B cell (primary cell): ENCODE results near the gene L3MBTL4. TPM values are rescaled to one million over a fixed set of nuclear protein-coding genes. Genes with fewer than 3 reads are reported as not detected.

ENCODE experiments used
- ATAC-seq: fragments of 200-7000 bp; cut with Tn5 transposase; one replicate; pipeline ENCODE4 v1.10.0; 2021; ENCODE audit warnings: low read depth, mild to moderate bottlenecking, moderate number of reproducible peaks, moderate library complexity
- CTCF ChIA-PET: fragments of 350-600 bp; sonication (Branson Sonifier 250); formaldehyde crosslinking; loops from one replicate; lab custom pipeline; 2021; ENCODE audit warnings: antibody characterized with exemption, inconsistent platforms; lab: Charles Lee
- POLR2A ChIA-PET: fragments of 350-600 bp; sonication (Branson Sonifier 250); formaldehyde crosslinking; loops from one replicate; lab custom pipeline; 2021; ENCODE audit warnings: antibody characterized with exemption; lab: Charles Lee
- DNase-seq: peaks from one replicate; pipeline ENCODE4 v3.0.0; 2013
- H2AFZ ChIP-seq: 2 replicates; pipeline ENCODE4 v1.6.1; 2012; ENCODE audit warnings: mild to moderate bottlenecking, low read depth, low read length; ENCODE audit not compliant: insufficient read depth, poor library complexity, severe bottlenecking
- H3K27ac ChIP-seq, 2 donors: 1 replicate in 1 of 2; 2 replicates in 1 of 2; pipeline ENCODE4 v1.5.1; 2012 to 2013; ENCODE audit warnings: low read length in 2 of 2, mild to moderate bottlenecking in 2 of 2, moderate library complexity in 1 of 2
- H3K27me3 ChIP-seq, 4 experiments: fragments of 200-600 bp in 1 of 4; sonication (generic) in 1 of 4; replicated peaks in 1 of 4; 1 replicate in 2 of 4; 2 replicates in 2 of 4; pipeline versions ENCODE4 v1.6.1 to v1.7.0; 2013 to 2016; ENCODE audit warnings: low read length in 3 of 4, mild to moderate bottlenecking in 2 of 4, mixed read lengths in 1 of 4, moderate library complexity in 1 of 4; ENCODE audit not compliant: insufficient read depth in 4 of 4, control insufficient read depth in 3 of 4; ENCODE audit errors: control extremely low read depth in 1 of 4
- H3K36me3 ChIP-seq, 2 experiments: replicated peaks in 1 of 2; 1 replicate in 1 of 2; 2 replicates in 1 of 2; pipeline versions ENCODE4 v1.6.1 to v1.7.1; 2013; ENCODE audit warnings: low read length in 1 of 2; ENCODE audit not compliant: insufficient read depth in 2 of 2, control insufficient read depth in 1 of 2; ENCODE audit errors: control extremely low read depth in 1 of 2, extremely low read depth in 1 of 2
- H3K4me1 ChIP-seq, 2 donors: fragments of 200-600 bp in 1 of 2; sonication (generic) in 1 of 2; 1 replicate in 1 of 2; 2 replicates in 1 of 2; pipeline versions ENCODE4 v1.5.1 to v1.6.1; 2013 to 2017; ENCODE audit warnings: low read length in 2 of 2; ENCODE audit not compliant: control insufficient read depth in 2 of 2, insufficient read depth in 2 of 2
- H3K4me2 ChIP-seq: replicated peaks from 2 replicates; pipeline ENCODE3; 2012; ENCODE audit warnings: mild to moderate bottlenecking, low read depth, low read length; ENCODE audit not compliant: poor library complexity, severe bottlenecking
- H3K4me3 ChIP-seq, 5 experiments: fragments of 200-600 bp in 1 of 5; sonication (generic) in 1 of 5; 1 replicate in 3 of 5; 2 replicates in 2 of 5; pipeline versions ENCODE4 v1.5.1 to v1.7.0; 2011 to 2016; ENCODE audit warnings: low read length in 4 of 5, mild to moderate bottlenecking in 4 of 5, low read depth in 2 of 5, control low read depth in 1 of 5, moderate library complexity in 1 of 5; ENCODE audit not compliant: insufficient read depth in 1 of 5; ENCODE audit errors: control extremely low read depth in 1 of 5, extremely low read depth in 1 of 5
- H3K79me2 ChIP-seq: fragments of 200-600 bp; sonication (generic); one replicate; pipeline ENCODE4 v1.6.0; 2016; ENCODE audit warnings: low read length; ENCODE audit not compliant: control insufficient read depth, insufficient read depth
- H3K9ac ChIP-seq: fragments of 200-600 bp; sonication (generic); 2 replicates; pipeline ENCODE4 v1.6.1; 2017; ENCODE audit warnings: mild to moderate bottlenecking, low read length, moderate library complexity
- H3K9me3 ChIP-seq, 3 donors: one replicate each; pipeline versions ENCODE4 v1.6.1 to v1.7.1; 2013; ENCODE audit warnings: low read length in 2 of 3; ENCODE audit not compliant: control insufficient read depth in 2 of 3, insufficient read depth in 1 of 3; ENCODE audit errors: control extremely low read depth in 1 of 3
- H4K20me1 ChIP-seq: 2 replicates; pipeline ENCODE4 v1.6.0; 2012; ENCODE audit warnings: mild to moderate bottlenecking, low read length; ENCODE audit not compliant: insufficient read depth, control insufficient read depth, poor library complexity, severe bottlenecking
- H3K27ac Mint-ChIP-seq: one replicate; pipeline ENCODE4 v1.8.0; 2021; ENCODE audit warnings: mixed read lengths
- H3K27me3 Mint-ChIP-seq: one replicate; pipeline ENCODE4 v1.8.0; 2021; ENCODE audit warnings: mixed read lengths
- H3K4me1 Mint-ChIP-seq: one replicate; pipeline ENCODE4 v1.8.0; 2021; ENCODE audit warnings: mixed read lengths
- H3K4me3 Mint-ChIP-seq: one replicate; pipeline ENCODE4 v1.8.0; 2021; ENCODE audit warnings: mixed read lengths
- H3K9me3 Mint-ChIP-seq: one replicate; pipeline ENCODE4 v1.8.0; 2022; ENCODE audit warnings: mixed read lengths; ENCODE audit not compliant: insufficient read depth
- CTCF ChIP-seq: fragments of 200-600 bp; IDR thresholded peaks from one replicate; pipeline ENCODE4 v1.8.0; 2022; ENCODE audit warnings: antibody characterized with exemption, mild to moderate bottlenecking
- EZH2 ChIP-seq: IDR thresholded peaks from 2 replicates; pipeline ENCODE4 v1.6.1; 2012; ENCODE audit warnings: borderline replicate concordance, low read depth, mild to moderate bottlenecking, moderate library complexity, low read length; ENCODE audit not compliant: insufficient read depth, poor library complexity, severe bottlenecking
- WGBS: methylation state at CpG from one replicate; pipeline ENCODE4 v1.1.5; 2013; ENCODE audit warnings: missing lambda C conversion rate; ENCODE audit not compliant: insufficient coverage; 5-methylcytosine and 5-hydroxymethylcytosine counted together
- intact Hi-C: fragments of 100-400 bp; cut with micrococcal nuclease; formaldehyde crosslinking; loops from one replicate; pipeline ENCODE4 v1.10.0; 2022
- polyA plus RNA-seq: library from polyadenylated mRNA; depleted of rRNA; stranded (reverse); fragments of >200 nt; gene quantifications from 2 replicates; pipeline ENCODE4 v1.2.3, GENCODE V29; 2012
- total RNA-seq, 2 donors: library from RNA; stranded (reverse); fragments of 120-200 nt in 1 of 2; gene quantifications; 1 replicate in 1 of 2; 2 replicates in 1 of 2; pipeline versions ENCODE4 v1.2.3 to v1.2.4, GENCODE V29; 2013 to 2022

L3MBTL4 gene
- total and polyA plus RNA-seq, 2 donors (not counting 1 experiment from before 2014, with no cell fraction given), result 3.0 to 11.9 TPM

GRCh38 chr18:6004119-6004518 is 410.6 kb downstream of the L3MBTL4 start:
- Histone ChIP-seq H3K27me3 (no peaks in the 10 kb centered on the region), H3K79me2 (no peaks in the 10 kb centered on the region), H2AFZ (no peak overlapping the region), H4K20me1 (no peaks in the 10 kb centered on the region), H3K9me3 (peaks cover 0 to 7% (median 4%) of the 10 kb centered on the region in 3 donors), H3K9ac (no peak overlapping the region), H3K4me1 (no peaks in the 10 kb centered on the region), H3K4me2 (no peak overlapping the region), H3K36me3 (no peaks in the 10 kb centered on the region), H3K4me3 (no peak overlapping the region), H3K27ac (no peak overlapping the region)
- Mint-ChIP-seq H3K4me3 (no peak overlapping the region), H3K4me1 (peaks cover 5% of the 10 kb centered on the region), H3K9me3 (peaks cover 3% of the 10 kb centered on the region), H3K27me3 (no peaks in the 10 kb centered on the region), H3K27ac (no peak overlapping the region)
- POLR2A ChIA-PET, result no interaction called here
- ATAC-seq, result no peak
- intact Hi-C loops, result no loop called here
- CTCF ChIA-PET, result interaction anchor here (1.0 kb wide), 1 partner anchor 124 kb away, joined by 5 read pairs; no protein-coding TSS in a partner anchor
- no peak for DNase-seq
- TF ChIP-seq EZH2 (no peak), CTCF (no peak)
- WGBS, result no CpG with 5 or more reads among the region's 3 CpGs

- DNase-seq (no peak), ATAC-seq (no peak)
- H4K20me1 ChIP-seq, result no peaks in the 10 kb centered on the region
- ChIA-PET POLR2A (no interaction called here), CTCF (no interaction called here)
- no peaks in the 10 kb centered on the region for H3K27me3 ChIP-seq
- WGBS, result no CpG with 5 or more reads among the region's 2 CpGs
- H3K79me2 ChIP-seq, result no peaks in the 10 kb centered on the region
- H3K9me3 Mint-ChIP-seq, result peaks cover 3% of the 10 kb centered on the region
- no peak overlapping the region for H3K27ac ChIP-seq
- H3K9ac ChIP-seq, result no peak overlapping the region
- H3K4me1 Mint-ChIP-seq, result peaks cover 5% of the 10 kb centered on the region
- H3K4me2 ChIP-seq, result no peak overlapping the region
- H3K27me3 Mint-ChIP-seq, result no peaks in the 10 kb centered on the region
- peaks cover 0 to 5% (median 4%) of the 10 kb centered on the region in 3 donors for H3K9me3 ChIP-seq
- intact Hi-C loops, result no loop called here
- H3K4me3 ChIP-seq, result no peak overlapping the region
- no peak overlapping the region for H2AFZ ChIP-seq
- H3K4me3 Mint-ChIP-seq, result no peak overlapping the region
- no peaks in the 10 kb centered on the region for H3K4me1 ChIP-seq
- TF ChIP-seq EZH2 (no peak), CTCF (no peak)
- H3K36me3 ChIP-seq, result no peaks in the 10 kb centered on the region
- H3K27ac Mint-ChIP-seq, result no peak overlapping the region
Observed at GRCh38 chr18:6001867-6002266, 412.8 kb downstream of the L3MBTL4 start.
